Karpas-422 (cell line): ENCODE measurements around the gene ASGR1. TPM values are rescaled to one million over a fixed set of nuclear protein-coding genes. Genes with fewer than 3 reads are reported as not detected.
"Not testable (repeated sequence)": the region's sequence is repeated elsewhere in the genome, so short reads cannot be mapped to it uniquely, and the experiment has no call there.

Source experiments
- DNase-seq: peaks from one replicate; pipeline ENCODE4 v3.0.0-alpha.2; 2015
- H2AFZ ChIP-seq: fragments of 200-600 bp; sonication (generic); 2 replicates; pipeline ENCODE4 v1.6.1; 2014; ENCODE audit warnings: antibody characterized with exemption, low read length, mixed read lengths
- H3K27ac ChIP-seq: fragments of 200-600 bp; sonication (generic); 2 replicates; pipeline ENCODE4 v1.5.1; 2014; ENCODE audit warnings: mild to moderate bottlenecking, low read length, moderate library complexity
- H3K27me3 ChIP-seq: fragments of 200-600 bp; sonication (generic); 2 replicates; pipeline ENCODE4 v1.6.1; 2014; ENCODE audit warnings: low read length, mixed read lengths
- H3K36me3 ChIP-seq: fragments of 200-600 bp; sonication (generic); 2 replicates; pipeline ENCODE4 v1.6.1; 2014; ENCODE audit warnings: low read length, mixed read lengths; ENCODE audit not compliant: insufficient read depth
- H3K4me1 ChIP-seq: fragments of 200-600 bp; sonication (generic); 2 replicates; pipeline ENCODE4 v1.6.1; 2014; ENCODE audit warnings: mild to moderate bottlenecking, low read length, mixed read lengths
- H3K4me2 ChIP-seq: fragments of 200-600 bp; sonication (generic); 2 replicates; pipeline ENCODE4 v1.6.1; 2014; ENCODE audit warnings: low read length, low read depth, mild to moderate bottlenecking; ENCODE audit not compliant: poor library complexity, severe bottlenecking
- H3K4me3 ChIP-seq: fragments of 200-600 bp; sonication (generic); 2 replicates; pipeline ENCODE4 v1.5.1; 2014; ENCODE audit warnings: mild to moderate bottlenecking, antibody characterized with exemption, low read length, mixed read lengths
- H3K79me2 ChIP-seq: fragments of 200-600 bp; sonication (generic); 2 replicates; pipeline ENCODE4 v1.6.1; 2014; ENCODE audit warnings: mild to moderate bottlenecking, low read length, mixed read lengths
- H3K9ac ChIP-seq: fragments of 200-600 bp; sonication (generic); 2 replicates; pipeline ENCODE4 v1.6.0; 2014; ENCODE audit warnings: low read length
- H3K9me2 ChIP-seq: fragments of 200-600 bp; sonication (generic), shearing (Covaris generic); replicated peaks from 2 replicates; pipeline ENCODE4 v1.6.0; 2014; ENCODE audit warnings: mild to moderate bottlenecking, low read length, moderate library complexity; ENCODE audit not compliant: insufficient read depth
- H3K9me3 ChIP-seq: fragments of 300-700, 200-600 bp; sonication (generic); 2 replicates; pipeline ENCODE4 v1.6.1; 2014; ENCODE audit warnings: low read length, mixed read lengths
- H4K20me1 ChIP-seq: fragments of 200-600 bp; sonication (generic); 2 replicates; pipeline ENCODE4 v1.6.1; 2014; ENCODE audit warnings: mild to moderate bottlenecking, antibody characterized with exemption, low read length, low read depth; ENCODE audit not compliant: insufficient read depth
- total RNA-seq: library from RNA; depleted of rRNA; stranded (reverse); fragments of >200 nt; shearing (Covaris generic); gene quantifications from 2 replicates; pipeline ENCODE4 v1.2.3, GENCODE V29; 2014; ENCODE audit warnings: low replicate concordance

ASGR1 gene
- total RNA-seq, 1 experiment from 2014 or later, result not detected

GRCh38 chr17:7167832-7168231 lies 11.3 kb downstream of the ASGR1 start:
- H3K4me2 ChIP-seq, result no peak overlapping the region
- no peak overlapping the region for H3K4me3 ChIP-seq
- H2AFZ ChIP-seq, result no peak overlapping the region
- no peaks in the 10 kb centered on the region for H3K36me3 ChIP-seq
- H3K9me3 ChIP-seq, result no peaks in the 10 kb centered on the region
- H3K27me3 ChIP-seq, result no peaks in the 10 kb centered on the region
- DNase-seq, result no peak
- H3K9me2 ChIP-seq, result no peaks in the 10 kb centered on the region
- H3K79me2 ChIP-seq, result no peaks in the 10 kb centered on the region
- no peaks in the 10 kb centered on the region for H4K20me1 ChIP-seq
- no peak overlapping the region for H3K27ac ChIP-seq
- no peaks in the 10 kb centered on the region for H3K4me1 ChIP-seq
- no peak overlapping the region for H3K9ac ChIP-seq

GRCh38 chr17:7166873-7167272 lies 12.3 kb downstream of the ASGR1 start:
- DNase-seq, result no peak
- Histone ChIP-seq H3K79me2 (no peaks in the 10 kb centered on the region), H3K4me3 (no peak overlapping the region), H3K9me2 (no peaks in the 10 kb centered on the region), H3K9ac (no peak overlapping the region), H3K36me3 (no peaks in the 10 kb centered on the region), H3K27ac (no peak overlapping the region), H3K4me2 (no peak overlapping the region), H2AFZ (no peak overlapping the region), H4K20me1 (no peaks in the 10 kb centered on the region), H3K4me1 (no peaks in the 10 kb centered on the region), H3K27me3 (no peaks in the 10 kb centered on the region), H3K9me3 (no peaks in the 10 kb centered on the region)

DNA sequence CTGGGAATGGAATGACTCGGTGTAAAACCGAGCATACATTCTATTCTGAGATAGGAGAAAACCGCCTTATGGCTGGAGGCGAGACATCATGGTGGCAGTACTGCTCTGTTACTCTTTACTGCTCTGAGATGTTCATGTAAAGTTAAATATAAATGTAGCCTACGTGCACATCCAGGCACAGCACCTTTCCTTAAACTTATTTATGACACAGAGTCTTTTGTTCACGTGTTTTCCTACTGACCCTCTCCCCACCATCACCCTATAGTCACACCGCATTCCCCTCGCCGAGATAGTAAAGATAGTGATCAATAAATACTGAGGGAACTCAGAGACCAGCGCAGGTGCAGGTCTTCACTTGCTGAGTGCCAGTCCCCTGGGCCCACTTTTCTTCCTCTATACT lies 19.6 kb downstream of the ASGR1 start:
- H3K4me1 ChIP-seq, H3K9ac ChIP-seq, DNase-seq, H3K9me2 ChIP-seq, H3K27me3 ChIP-seq, H3K36me3 ChIP-seq, H3K4me3 ChIP-seq, H4K20me1 ChIP-seq, H3K27ac ChIP-seq, H3K9me3 ChIP-seq, H3K4me2 ChIP-seq, H3K79me2 ChIP-seq, H2AFZ ChIP-seq: not testable (repeated sequence)

DNA sequence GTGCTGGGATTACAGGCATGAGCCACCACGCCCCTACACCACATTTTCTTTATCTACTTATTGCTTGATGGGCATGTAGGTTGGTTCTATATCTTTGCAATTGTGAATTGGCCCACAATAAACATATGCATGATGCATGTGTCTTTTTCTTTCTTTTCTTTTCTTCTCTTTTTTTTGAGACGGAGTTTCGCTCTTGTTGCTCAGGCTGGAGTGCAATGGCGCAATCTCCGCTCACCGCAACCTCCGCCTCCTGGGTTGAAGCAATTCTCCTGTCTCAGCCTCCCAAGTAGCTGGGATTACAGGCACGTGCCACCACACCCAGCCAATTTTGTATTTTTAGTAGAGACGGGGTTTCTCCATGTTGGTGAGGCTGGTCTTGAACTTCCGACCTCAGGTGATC lies 20.7 kb downstream of the ASGR1 start:
- not testable (repeated sequence) for H3K27ac ChIP-seq, H3K4me1 ChIP-seq, H3K36me3 ChIP-seq, H3K9ac ChIP-seq, H2AFZ ChIP-seq, H3K4me2 ChIP-seq, H3K27me3 ChIP-seq, H3K9me3 ChIP-seq, H3K9me2 ChIP-seq, H4K20me1 ChIP-seq, DNase-seq, H3K79me2 ChIP-seq, H3K4me3 ChIP-seq

- H3K9ac ChIP-seq, result no peak overlapping the region
- no peaks in the 10 kb centered on the region for H3K9me2 ChIP-seq
- DNase-seq, result no peak
- H3K9me3 ChIP-seq, result no peaks in the 10 kb centered on the region
- peaks cover 3% of the 10 kb centered on the region; the same call in 1 of the 2 replicates for H3K4me1 ChIP-seq
- no peak overlapping the region for H3K4me3 ChIP-seq
- H2AFZ ChIP-seq, result no peak overlapping the region
- no peak overlapping the region for H3K4me2 ChIP-seq
- no peak overlapping the region for H3K27ac ChIP-seq
- no peaks in the 10 kb centered on the region for H3K36me3 ChIP-seq
- no peaks in the 10 kb centered on the region for H3K79me2 ChIP-seq
- no peaks in the 10 kb centered on the region for H4K20me1 ChIP-seq
- H3K27me3 ChIP-seq, result no peaks in the 10 kb centered on the region
Observed at GRCh38 chr17:7156342-7156940, 22.7 kb downstream of the ASGR1 start.

GRCh38 chr17:7147772-7148171 lies 31.4 kb downstream of the ASGR1 start:
- H3K9me3 ChIP-seq, result no peaks in the 10 kb centered on the region
- H3K9ac ChIP-seq, result no peak overlapping the region
- no peaks in the 10 kb centered on the region for H3K27me3 ChIP-seq
- H3K79me2 ChIP-seq, result no peaks in the 10 kb centered on the region
- no peak overlapping the region for H3K4me2 ChIP-seq
- peak; percentile 54 for DNase-seq
- no peaks in the 10 kb centered on the region for H3K9me2 ChIP-seq
- no peak overlapping the region for H2AFZ ChIP-seq
- no peak overlapping the region for H3K4me3 ChIP-seq
- H4K20me1 ChIP-seq, result no peaks in the 10 kb centered on the region
- no peaks in the 10 kb centered on the region for H3K36me3 ChIP-seq
- H3K27ac ChIP-seq, result no peak overlapping the region
- no peaks in the 10 kb centered on the region for H3K4me1 ChIP-seq

- Histone ChIP-seq H3K27me3 (no peaks in the 10 kb centered on the region), H4K20me1 (no peaks in the 10 kb centered on the region), H3K27ac (no peak overlapping the region), H3K4me2 (no peak overlapping the region), H3K36me3 (no peaks in the 10 kb centered on the region), H3K79me2 (no peaks in the 10 kb centered on the region), H3K4me3 (no peak overlapping the region), H3K9me2 (no peaks in the 10 kb centered on the region), H3K9me3 (no peaks in the 10 kb centered on the region), H2AFZ (no peak overlapping the region), H3K9ac (no peak overlapping the region), H3K4me1 (no peaks in the 10 kb centered on the region)
- no peak for DNase-seq
Observed at GRCh38 chr17:7146115-7146514, 33.1 kb downstream of the ASGR1 start.

DNA sequence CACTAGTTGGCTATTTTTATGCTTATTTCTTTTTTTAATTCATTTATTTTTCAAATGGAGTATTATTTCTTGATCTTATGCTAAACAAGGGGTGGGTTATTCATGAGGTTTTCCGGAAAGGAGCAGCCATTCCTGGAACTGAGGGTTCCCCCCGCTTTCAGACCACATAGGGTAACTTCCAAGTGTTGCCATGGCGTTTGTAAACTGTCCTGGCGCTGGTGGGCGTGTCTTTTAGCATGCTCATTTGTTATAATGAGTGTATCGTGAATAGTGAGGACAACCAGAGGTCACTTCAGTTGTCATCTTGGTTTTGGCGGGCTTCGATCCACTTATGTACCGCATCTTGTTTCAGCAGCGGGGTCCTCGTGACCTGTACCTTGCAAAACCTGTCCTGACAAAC lies 35.0 kb downstream of the ASGR1 start:
- Histone ChIP-seq H3K9ac (no peak overlapping the region), H3K27ac (no peak overlapping the region), H3K4me1 (no peaks in the 10 kb centered on the region), H3K79me2 (no peaks in the 10 kb centered on the region), H3K9me2 (no peaks in the 10 kb centered on the region), H4K20me1 (no peaks in the 10 kb centered on the region), H3K27me3 (no peaks in the 10 kb centered on the region), H3K36me3 (no peaks in the 10 kb centered on the region), H3K4me2 (no peak overlapping the region), H3K4me3 (no peak overlapping the region), H2AFZ (no peak overlapping the region), H3K9me3 (no peaks in the 10 kb centered on the region)
- DNase-seq, result no peak

DNA sequence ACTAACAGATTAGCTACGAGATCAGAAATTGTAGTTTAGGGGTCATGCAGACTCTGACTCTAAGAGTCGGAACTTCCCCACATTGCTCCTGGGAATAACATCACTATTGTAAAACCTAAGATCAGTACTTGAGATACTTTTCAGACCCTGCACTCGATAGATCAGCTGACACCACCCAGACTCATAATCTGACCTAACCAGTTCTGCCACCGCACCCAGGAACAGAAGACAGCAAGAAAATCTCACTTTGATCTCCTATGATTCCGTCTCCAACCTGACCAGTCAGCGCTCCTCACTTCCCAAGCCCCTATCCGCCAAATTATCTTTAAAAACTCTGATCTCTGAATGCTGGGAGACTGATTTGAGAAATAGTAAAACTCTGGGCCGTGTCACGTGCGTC lies 37.3 kb downstream of the ASGR1 start:
- no peaks in the 10 kb centered on the region for H3K27me3 ChIP-seq
- H3K9ac ChIP-seq, result no peak overlapping the region
- no peak overlapping the region for H3K27ac ChIP-seq
- H3K79me2 ChIP-seq, result no peaks in the 10 kb centered on the region
- no peaks in the 10 kb centered on the region for H3K9me3 ChIP-seq
- no peaks in the 10 kb centered on the region for H3K36me3 ChIP-seq
- DNase-seq, result no peak
- H3K9me2 ChIP-seq, result no peaks in the 10 kb centered on the region
- no peaks in the 10 kb centered on the region for H4K20me1 ChIP-seq
- H3K4me2 ChIP-seq, result no peak overlapping the region
- no peak overlapping the region for H2AFZ ChIP-seq
- no peaks in the 10 kb centered on the region for H3K4me1 ChIP-seq
- no peak overlapping the region for H3K4me3 ChIP-seq
